ENCODE results near the gene IQCM. TPM values are rescaled to one million over a fixed set of nuclear protein-coding genes. Genes with fewer than 3 reads are reported as not detected.

Gene IQCM
- total and polyA plus RNA-seq, 4 donors, result not detected

DNA sequence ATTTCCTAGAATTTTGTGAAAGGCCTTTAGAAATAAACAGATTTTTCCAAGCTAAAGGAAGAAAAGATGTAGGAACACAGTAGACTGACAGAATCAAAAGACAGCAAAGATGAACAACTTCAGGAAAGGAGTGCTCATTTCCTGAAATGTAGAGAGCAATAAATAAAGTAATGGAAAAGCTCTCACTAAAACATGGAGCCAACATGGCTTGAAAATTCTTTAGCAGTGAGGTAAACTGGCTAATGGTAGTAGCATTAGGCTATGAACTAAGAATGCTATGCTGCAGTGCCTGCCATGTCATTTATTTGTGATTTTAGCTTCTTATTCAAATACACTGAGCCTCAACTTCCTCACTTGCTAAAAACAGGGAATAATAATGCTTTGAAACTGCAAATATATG lies 108.7 kb downstream of the IQCM start:
- Histone ChIP-seq H3K9me3 (ENCODE audit: control insufficient read depth, insufficient read depth, low read length) (no peaks in the 10 kb centered on the region), H3K27me3 (ENCODE audit: control insufficient read depth, insufficient read depth, low read length) (no peaks in the 10 kb centered on the region), H3K4me3 (ENCODE audit: low read depth, low read length) (no peak overlapping the region), H3K27ac (ENCODE audit: low read depth, low read length) (no peak overlapping the region), H3K4me1 (ENCODE audit: control insufficient read depth, insufficient read depth, low read length) (no peaks in the 10 kb centered on the region), H3K36me3 (ENCODE audit: control insufficient read depth, insufficient read depth, low read length) (no peaks in the 10 kb centered on the region)
- DNase-seq (ENCODE audit: low read depth in 4 of 6, low spot score in 6 of 6), result no peak

DNA sequence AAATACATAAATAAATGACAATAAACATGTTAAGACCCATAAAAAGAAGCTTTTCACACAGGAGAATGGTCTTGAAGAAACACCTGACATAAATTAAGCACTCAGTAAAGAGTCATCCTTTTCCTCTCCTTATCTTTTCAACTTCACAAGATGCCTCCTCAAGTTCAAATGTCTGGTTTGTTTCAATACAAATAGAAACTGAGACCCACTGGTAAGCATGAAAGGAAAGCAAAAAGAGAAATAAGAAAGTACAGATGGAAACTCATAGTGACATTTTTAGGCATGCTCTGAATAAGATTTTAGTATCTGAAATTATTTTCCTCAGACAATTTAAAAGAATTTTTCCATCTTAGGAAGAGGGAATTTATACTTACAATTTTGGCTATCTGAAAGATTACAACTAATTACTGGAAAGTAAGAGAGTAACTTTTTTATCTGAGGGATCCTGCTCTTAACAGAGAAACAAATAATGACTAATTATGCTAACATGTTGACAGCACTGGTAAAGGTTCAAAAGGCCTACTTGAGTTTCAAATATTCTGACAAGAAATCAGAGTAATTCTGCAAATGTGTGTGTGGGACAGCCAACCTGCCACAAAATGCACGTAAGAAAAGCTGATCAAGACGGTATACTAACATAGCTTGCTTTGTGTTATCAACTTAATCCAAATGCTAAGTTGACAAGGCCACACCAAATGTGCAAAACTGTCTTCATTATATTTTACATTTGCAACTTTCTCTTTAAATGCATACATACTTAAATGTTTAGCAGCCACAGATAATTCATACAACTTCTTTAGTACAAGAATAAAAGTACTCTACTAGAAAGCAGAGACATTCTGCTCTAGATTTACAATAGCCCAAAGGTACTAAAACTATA lies 113.0 kb downstream of the IQCM start:
- Histone ChIP-seq H3K4me1 (ENCODE audit: control insufficient read depth, insufficient read depth, low read length) (no peaks in the 10 kb centered on the region), H3K27ac (ENCODE audit: low read depth, low read length) (no peak overlapping the region), H3K9me3 (ENCODE audit: control insufficient read depth, insufficient read depth, low read length) (no peaks in the 10 kb centered on the region), H3K27me3 (ENCODE audit: control insufficient read depth, insufficient read depth, low read length) (no peaks in the 10 kb centered on the region), H3K4me3 (ENCODE audit: low read depth, low read length) (no peak overlapping the region), H3K36me3 (ENCODE audit: control insufficient read depth, insufficient read depth, low read length) (no peaks in the 10 kb centered on the region)
- WGBS (ENCODE audit: insufficient coverage), result 100% methylated on average over 1 of the region's 2 CpGs
- no peak for DNase-seq (ENCODE audit: low read depth in 4 of 6, low spot score in 6 of 6)

DNA sequence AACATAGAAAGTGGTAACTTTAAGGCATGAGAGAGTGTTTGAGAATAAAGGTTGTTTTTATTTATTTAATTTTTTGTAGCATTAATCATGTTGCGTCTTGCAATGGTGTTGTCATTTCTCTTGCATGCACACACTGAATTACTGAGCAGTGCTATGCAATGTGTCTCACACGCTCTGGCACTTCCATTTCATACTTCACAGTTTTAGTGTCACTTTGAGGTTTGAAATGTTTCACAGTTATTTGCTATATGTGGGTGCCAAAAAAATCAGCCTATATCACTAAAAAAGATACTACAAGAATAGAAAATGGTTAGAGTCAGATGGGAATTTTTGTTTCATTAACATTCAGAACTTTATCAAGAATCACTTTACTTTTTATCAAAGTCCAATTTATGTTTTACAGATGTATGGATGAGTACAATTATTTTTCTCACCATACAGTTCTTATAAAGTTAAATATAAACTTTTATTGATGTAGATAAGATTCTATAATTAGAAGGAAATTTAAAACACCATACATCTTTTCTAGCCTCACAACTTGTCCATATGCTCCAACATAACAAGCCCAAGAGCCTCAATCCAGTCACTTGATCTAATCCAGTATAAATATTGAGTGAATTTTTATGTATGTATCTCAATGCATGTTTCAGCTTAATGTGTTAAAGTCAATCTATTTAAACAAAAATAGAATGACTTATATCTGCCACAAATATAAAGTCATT lies 114.0 kb downstream of the IQCM start:
- H3K36me3 ChIP-seq (ENCODE audit: control insufficient read depth, insufficient read depth, low read length), result no peaks in the 10 kb centered on the region
- no CpG with 5 or more reads among the region's 2 CpGs for WGBS (ENCODE audit: insufficient coverage)
- peak in 2 of 6 donors; percentile 42 to 74 for DNase-seq (ENCODE audit: low read depth in 4 of 6, low spot score in 6 of 6)

DNA sequence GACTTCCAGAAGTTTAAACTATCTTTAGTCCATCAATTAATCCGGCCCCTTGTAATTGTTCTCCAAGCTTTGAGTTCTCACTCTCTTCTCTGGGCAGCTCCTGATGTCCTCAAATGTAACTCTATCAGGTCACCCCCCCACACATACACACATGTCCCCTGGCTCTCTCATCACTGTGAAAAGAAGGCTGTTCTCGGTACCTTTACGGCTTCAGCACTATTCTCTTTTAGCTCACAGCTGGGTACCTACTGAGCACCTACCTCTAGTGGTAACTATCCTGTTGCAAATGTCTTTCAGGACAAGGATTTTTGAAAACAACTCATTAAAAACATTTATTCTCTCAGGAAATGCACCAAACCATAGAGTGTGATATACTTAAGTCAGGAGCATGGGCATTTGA lies 115.4 kb downstream of the IQCM start:
- WGBS (ENCODE audit: insufficient coverage), result 91% methylated on average over 3 of the region's 3 CpGs
- Histone ChIP-seq H3K27ac (ENCODE audit: low read depth, low read length) (no peak overlapping the region), H3K4me3 (ENCODE audit: low read depth, low read length) (no peak overlapping the region), H3K36me3 (ENCODE audit: control insufficient read depth, insufficient read depth, low read length) (no peaks in the 10 kb centered on the region), H3K27me3 (ENCODE audit: control insufficient read depth, insufficient read depth, low read length) (no peaks in the 10 kb centered on the region), H3K9me3 (ENCODE audit: control insufficient read depth, insufficient read depth, low read length) (no peaks in the 10 kb centered on the region), H3K4me1 (ENCODE audit: control insufficient read depth, insufficient read depth, low read length) (no peaks in the 10 kb centered on the region)
- DNase-seq (ENCODE audit: low read depth in 4 of 6, low spot score in 6 of 6), result no peak

More for the DNA sequence above, 114.0 kb downstream of the IQCM start:
- Histone ChIP-seq H3K4me1 (ENCODE audit: control insufficient read depth, insufficient read depth, low read length) (no peaks in the 10 kb centered on the region), H3K27me3 (ENCODE audit: control insufficient read depth, insufficient read depth, low read length) (no peaks in the 10 kb centered on the region), H3K27ac (ENCODE audit: low read depth, low read length) (no peak overlapping the region), H3K9me3 (ENCODE audit: control insufficient read depth, insufficient read depth, low read length) (no peaks in the 10 kb centered on the region), H3K4me3 (ENCODE audit: low read depth, low read length) (no peak overlapping the region)

DNA sequence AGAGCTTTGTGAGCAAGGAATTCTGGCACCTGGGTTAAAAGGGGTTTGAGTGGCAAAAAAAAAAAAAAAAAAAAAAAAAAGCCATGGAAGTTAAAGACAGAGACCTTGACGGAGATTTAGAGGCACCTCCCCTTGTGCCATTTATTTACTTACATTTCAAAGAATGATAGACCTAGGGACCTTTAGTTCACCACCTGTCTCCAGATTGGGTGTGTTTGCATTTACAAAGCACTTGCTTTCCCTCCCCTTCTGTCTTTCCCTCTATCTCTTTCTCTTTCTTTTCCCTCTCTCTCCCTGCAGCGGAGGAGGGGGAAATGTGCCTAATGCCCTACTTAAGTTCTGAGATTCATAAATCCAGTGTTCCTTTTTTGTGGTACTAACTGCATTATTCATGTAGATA lies 116.0 kb downstream of the IQCM start:
- Histone ChIP-seq H3K27me3 (ENCODE audit: control insufficient read depth, insufficient read depth, low read length) (no peaks in the 10 kb centered on the region), H3K9me3 (ENCODE audit: control insufficient read depth, insufficient read depth, low read length) (no peaks in the 10 kb centered on the region), H3K36me3 (ENCODE audit: control insufficient read depth, insufficient read depth, low read length) (no peaks in the 10 kb centered on the region), H3K27ac (ENCODE audit: low read depth, low read length) (no peak overlapping the region), H3K4me1 (ENCODE audit: control insufficient read depth, insufficient read depth, low read length) (no peaks in the 10 kb centered on the region), H3K4me3 (ENCODE audit: low read depth, low read length) (no peak overlapping the region)
- DNase-seq (ENCODE audit: low read depth in 4 of 6, low spot score in 6 of 6), result no peak
- no CpG with 5 or more reads among the region's 2 CpGs for WGBS (ENCODE audit: insufficient coverage)

DNA sequence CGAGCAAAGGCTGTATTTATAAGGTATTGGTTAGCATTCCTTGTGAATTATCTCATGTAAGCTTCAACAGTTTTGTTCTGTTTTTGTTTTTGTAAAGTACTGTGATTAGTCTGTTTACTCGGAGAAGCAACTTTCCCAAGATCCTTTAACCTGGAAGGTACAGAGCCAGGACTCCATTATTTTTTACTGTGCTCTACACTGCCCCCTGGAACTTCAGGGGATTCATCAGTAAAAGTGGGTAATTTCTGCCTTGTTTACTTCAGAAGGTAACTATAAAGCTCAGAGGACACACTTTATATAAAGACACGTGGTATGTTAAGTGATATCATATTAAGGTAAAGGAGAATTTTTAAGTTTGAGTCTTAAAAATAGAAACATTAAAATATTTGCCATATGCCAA lies 124.9 kb downstream of the IQCM start:
- H3K9me3 ChIP-seq (ENCODE audit: control insufficient read depth, insufficient read depth, low read length), result no peaks in the 10 kb centered on the region
- H3K4me3 ChIP-seq (ENCODE audit: low read depth, low read length), result no peak overlapping the region
- H3K27ac ChIP-seq (ENCODE audit: low read depth, low read length), result no peak overlapping the region
- no peaks in the 10 kb centered on the region for H3K36me3 ChIP-seq (ENCODE audit: control insufficient read depth, insufficient read depth, low read length)
- DNase-seq (ENCODE audit: low read depth in 4 of 6, low spot score in 6 of 6), result no peak
- no peaks in the 10 kb centered on the region for H3K27me3 ChIP-seq (ENCODE audit: control insufficient read depth, insufficient read depth, low read length)
- no CpG with 5 or more reads among the region's 3 CpGs for WGBS (ENCODE audit: insufficient coverage)
- H3K4me1 ChIP-seq (ENCODE audit: control insufficient read depth, insufficient read depth, low read length), result no peaks in the 10 kb centered on the region

DNA sequence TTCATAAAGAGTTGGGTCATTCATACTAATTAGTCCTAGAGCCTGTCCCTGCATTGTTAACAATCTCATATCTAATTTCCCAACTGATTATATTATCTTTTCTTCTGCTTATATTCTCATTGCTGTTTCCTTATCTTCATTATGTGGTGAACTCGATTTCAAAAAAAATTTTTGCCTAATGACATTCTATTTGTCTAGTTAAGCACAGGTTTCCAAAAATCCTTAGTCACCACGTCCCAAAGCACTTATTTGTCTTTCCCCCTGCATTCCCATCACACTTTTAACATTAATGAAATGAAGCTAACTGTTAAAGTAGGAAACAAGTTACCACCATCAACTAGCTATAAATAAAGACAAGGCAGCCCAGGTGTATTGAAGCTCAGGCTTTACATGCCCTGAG lies 131.1 kb downstream of the IQCM start:
- H3K4me1 ChIP-seq (ENCODE audit: control insufficient read depth, insufficient read depth, low read length), result no peaks in the 10 kb centered on the region
- no CpG with 5 or more reads among the region's 2 CpGs for WGBS (ENCODE audit: insufficient coverage)
- H3K36me3 ChIP-seq (ENCODE audit: control insufficient read depth, insufficient read depth, low read length), result no peaks in the 10 kb centered on the region
- no peaks in the 10 kb centered on the region for H3K27me3 ChIP-seq (ENCODE audit: control insufficient read depth, insufficient read depth, low read length)
- DNase-seq (ENCODE audit: low read depth in 4 of 6, low spot score in 6 of 6), result no peak
- H3K9me3 ChIP-seq (ENCODE audit: control insufficient read depth, insufficient read depth, low read length), result no peaks in the 10 kb centered on the region
- no peak overlapping the region for H3K4me3 ChIP-seq (ENCODE audit: low read depth, low read length)
- H3K27ac ChIP-seq (ENCODE audit: low read depth, low read length), result no peak overlapping the region

DNA sequence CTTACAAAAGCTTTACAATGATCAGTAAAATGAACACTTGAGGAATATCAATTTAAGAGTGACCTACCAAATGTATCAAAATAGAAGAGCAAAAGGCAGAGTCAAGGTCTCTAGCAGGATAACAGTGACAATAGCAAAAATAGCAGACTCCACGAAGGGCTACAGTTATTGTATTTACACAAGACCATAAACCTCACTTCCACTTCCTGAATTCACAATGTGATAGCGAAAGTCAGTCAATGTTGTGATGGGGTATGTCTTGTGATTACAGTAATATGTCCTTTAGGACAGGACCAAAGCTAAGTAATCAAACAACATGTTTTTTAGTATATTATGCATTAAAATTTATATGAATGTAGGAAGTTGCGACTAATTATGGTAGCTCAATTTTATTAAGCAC lies 139.6 kb downstream of the IQCM start:
- no peak overlapping the region for H3K4me3 ChIP-seq (ENCODE audit: low read depth, low read length)
- H3K9me3 ChIP-seq (ENCODE audit: control insufficient read depth, insufficient read depth, low read length), result peaks cover 4% of the 10 kb centered on the region
- no peaks in the 10 kb centered on the region for H3K27me3 ChIP-seq (ENCODE audit: control insufficient read depth, insufficient read depth, low read length)
- no peak overlapping the region for H3K27ac ChIP-seq (ENCODE audit: low read depth, low read length)
- no peaks in the 10 kb centered on the region for H3K36me3 ChIP-seq (ENCODE audit: control insufficient read depth, insufficient read depth, low read length)
- no CpG with 5 or more reads among the region's 3 CpGs for WGBS (ENCODE audit: insufficient coverage)
- no peak for DNase-seq (ENCODE audit: low read depth in 4 of 6, low spot score in 6 of 6)
- no peaks in the 10 kb centered on the region for H3K4me1 ChIP-seq (ENCODE audit: control insufficient read depth, insufficient read depth, low read length)

DNA sequence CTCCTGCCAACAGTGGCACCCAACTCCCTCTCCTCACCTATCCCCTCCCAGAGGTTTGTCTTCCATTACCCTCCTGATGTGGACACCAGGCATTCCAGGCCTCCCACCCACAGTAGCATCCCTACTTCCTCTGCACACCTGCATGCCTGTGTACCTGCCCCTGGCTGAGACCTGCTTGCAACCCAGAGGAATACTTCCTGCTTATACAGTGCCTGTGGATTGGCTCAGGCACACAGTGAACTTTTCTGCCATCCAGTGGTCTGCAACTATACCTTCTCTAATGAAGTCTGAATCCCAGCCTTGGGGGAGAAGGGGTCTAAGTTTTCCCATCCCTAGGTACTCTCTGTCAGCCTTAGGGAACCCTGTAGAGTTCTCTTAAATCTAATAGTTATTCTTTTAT lies 169.9 kb downstream of the IQCM start:
- no peak overlapping the region for H3K27ac ChIP-seq (ENCODE audit: low read depth, low read length)
- H3K27me3 ChIP-seq (ENCODE audit: control insufficient read depth, insufficient read depth, low read length), result no peaks in the 10 kb centered on the region
- H3K4me3 ChIP-seq (ENCODE audit: low read depth, low read length), result no peak overlapping the region
- no peaks in the 10 kb centered on the region for H3K36me3 ChIP-seq (ENCODE audit: control insufficient read depth, insufficient read depth, low read length)
- peak in 1 of 6 donors; percentile 40 for DNase-seq (ENCODE audit: low read depth in 4 of 6, low spot score in 6 of 6)
- H3K4me1 ChIP-seq (ENCODE audit: control insufficient read depth, insufficient read depth, low read length), result no peaks in the 10 kb centered on the region
- no peaks in the 10 kb centered on the region for H3K9me3 ChIP-seq (ENCODE audit: control insufficient read depth, insufficient read depth, low read length)

DNA sequence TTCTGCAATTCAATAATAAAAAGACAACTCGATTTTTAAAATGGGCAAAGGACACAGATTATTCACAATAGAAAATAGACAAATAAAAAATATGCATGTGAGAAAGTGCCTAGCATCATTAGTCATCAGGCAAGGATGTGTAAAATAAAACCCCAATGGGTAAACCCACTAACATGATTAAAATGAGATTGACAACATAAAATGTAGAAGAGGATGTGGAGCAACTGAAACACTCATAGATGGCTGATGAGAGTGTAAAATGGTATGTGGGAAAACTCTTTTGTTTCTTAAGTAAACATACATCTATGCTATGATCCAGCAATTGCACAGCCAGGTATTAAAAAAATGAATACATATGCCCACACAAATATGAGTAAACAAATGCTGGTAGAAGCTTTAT lies 177.6 kb downstream of the IQCM start:
- DNase-seq (ENCODE audit: low read depth in 4 of 6, low spot score in 6 of 6), result no peak
- H3K27ac ChIP-seq (ENCODE audit: low read depth, low read length), result no peak overlapping the region
- no peaks in the 10 kb centered on the region for H3K36me3 ChIP-seq (ENCODE audit: control insufficient read depth, insufficient read depth, low read length)
- no peaks in the 10 kb centered on the region for H3K27me3 ChIP-seq (ENCODE audit: control insufficient read depth, insufficient read depth, low read length)
- WGBS (ENCODE audit: insufficient coverage), result no CpG with 5 or more reads among the region's 1 CpG
- H3K9me3 ChIP-seq (ENCODE audit: control insufficient read depth, insufficient read depth, low read length), result no peaks in the 10 kb centered on the region
- H3K4me1 ChIP-seq (ENCODE audit: control insufficient read depth, insufficient read depth, low read length), result no peaks in the 10 kb centered on the region
- H3K4me3 ChIP-seq (ENCODE audit: low read depth, low read length), result no peak overlapping the region
